ENCODE measurements around the gene CALCOCO2. TPM values are rescaled to one million over a fixed set of nuclear protein-coding genes. Genes with fewer than 3 reads are reported as not detected.

Gene CALCOCO2
- polyA plus RNA-seq, 1 donor from 2014 or later: 4.5 TPM

- no peaks in the 10 kb centered on the region for H3F3A ChIP-seq (ENCODE audit: insufficient read depth, low read length, poor library complexity, severe bottlenecking)
- no peak overlapping the region for H3K9ac ChIP-seq (ENCODE audit: low read length)
- no peaks in the 10 kb centered on the region for H3K27me3 ChIP-seq (ENCODE audit: insufficient read depth, low read depth, low read length)
- no peaks in the 10 kb centered on the region for H3K9me2 ChIP-seq (ENCODE audit: insufficient read depth, low read length)
- no peaks in the 10 kb centered on the region for H3K36me3 ChIP-seq (ENCODE audit: insufficient read depth, low read length)
- H2AFZ ChIP-seq (ENCODE audit: low read depth, low read length): no peak overlapping the region
- TF ChIP-seq RAD21 (conservative IDR thresholded peaks at IDR 0.05) (no peak), TAF1 (IDR thresholded peaks at IDR 0.05; ENCODE audit: low read depth) (no peak), SMC3 (conservative IDR thresholded peaks at IDR 0.05; ENCODE audit: poor library complexity) (no peak), CTCF (IDR thresholded peaks at IDR 0.05; ENCODE audit: poor library complexity, severe bottlenecking) (no peak), EP300 (conservative IDR thresholded peaks at IDR 0.05; ENCODE audit: poor library complexity, severe bottlenecking) (no peak), EZH2 (IDR thresholded peaks at IDR 0.05; ENCODE audit: borderline replicate concordance, insufficient read depth, low read length, poor library complexity, severe bottlenecking) (no peak), REST (IDR thresholded peaks at IDR 0.05; ENCODE audit: borderline replicate concordance) (no peak), MXI1 (conservative IDR thresholded peaks at IDR 0.05; ENCODE audit: poor library complexity, severe bottlenecking) (no peak), POLR2AphosphoS5 (IDR thresholded peaks at IDR 0.05) (no peak)
- H3K4me3 ChIP-seq (ENCODE audit: low read length): no peak overlapping the region
- no peak overlapping the region for H3K4me2 ChIP-seq (ENCODE audit: low read length)
- no peaks in the 10 kb centered on the region for H3K79me2 ChIP-seq (replicated peaks; ENCODE audit: insufficient read depth, low read length)
- H4K20me1 ChIP-seq (ENCODE audit: insufficient read depth): no peaks in the 10 kb centered on the region
- no peak overlapping the region for H3K27ac ChIP-seq (ENCODE audit: low read length)
- H3K9me3 ChIP-seq (ENCODE audit: low read length): no peaks in the 10 kb centered on the region
Measured at GRCh38 chr17:48850792-48851323, 20.0 kb downstream of the CALCOCO2 start.

- Histone ChIP-seq H4K20me1 (ENCODE audit: insufficient read depth) (no peaks in the 10 kb centered on the region), H3K9ac (ENCODE audit: low read length) (no peak overlapping the region), H3K27me3 (ENCODE audit: insufficient read depth, low read depth, low read length) (no peaks in the 10 kb centered on the region), H3K9me3 (ENCODE audit: low read length) (no peaks in the 10 kb centered on the region), H3K36me3 (ENCODE audit: insufficient read depth, low read length) (no peaks in the 10 kb centered on the region), H3K9me2 (ENCODE audit: insufficient read depth, low read length) (no peaks in the 10 kb centered on the region), H3K4me2 (ENCODE audit: low read length) (no peak overlapping the region), H3K27ac (ENCODE audit: low read length) (no peak overlapping the region), H3K4me3 (ENCODE audit: low read length) (no peak overlapping the region), H2AFZ (ENCODE audit: low read depth, low read length) (no peak overlapping the region), H3K79me2 (replicated peaks; ENCODE audit: insufficient read depth, low read length) (no peaks in the 10 kb centered on the region), H3F3A (ENCODE audit: insufficient read depth, low read length, poor library complexity, severe bottlenecking) (no peaks in the 10 kb centered on the region)
- no peak for TF ChIP-seq TAF1 (IDR thresholded peaks at IDR 0.05; ENCODE audit: low read depth)
Measured at GRCh38 chr17:48854774-48855476, 24.1 kb downstream of the CALCOCO2 start.

Measured in neural cell (in vitro differentiated cells).